Psoas muscle (tissue), 8 donors: ENCODE results near the gene ERMARD. TPM values are rescaled to one million over a fixed set of nuclear protein-coding genes. Genes with fewer than 3 reads are reported as not detected.
A peak's percentile ranks its signal among the peaks of the same experiment; 100 is the strongest.

ENCODE experiments used
- ATAC-seq, 4 donors: fragments of 200-7000 bp; cut with Tn5 transposase; one replicate each; pipeline ENCODE4 v1.9.1; 2020; ENCODE audit warnings: moderate library complexity in 3 of 4, mild to moderate bottlenecking in 2 of 4
- DNase-seq, 2 donors: peaks; one replicate each; pipeline ENCODE4 v3.0.0-alpha.2; 2020
- H3K27ac ChIP-seq: fragments of 200-600 bp; one replicate; pipeline ENCODE4 v1.8.0; 2022
- H3K27me3 ChIP-seq, 3 donors: fragments of 200-600 bp in 1 of 3; one replicate each; pipeline versions ENCODE4 v1.6.1 to v1.8.0; 2013 to 2022; ENCODE audit warnings: low read length in 2 of 3, mild to moderate bottlenecking in 2 of 3, moderate library complexity in 1 of 3; ENCODE audit not compliant: insufficient read depth in 3 of 3
- H3K36me3 ChIP-seq, 2 donors: fragments of 200-600 bp in 1 of 2; one replicate each; pipeline versions ENCODE4 v1.6.1 to v1.8.0; 2013 to 2022; ENCODE audit warnings: low read depth in 1 of 2, mild to moderate bottlenecking in 1 of 2, moderate library complexity in 1 of 2; ENCODE audit not compliant: insufficient read depth in 1 of 2
- H3K4me1 ChIP-seq: fragments of 200-600 bp; one replicate; pipeline ENCODE4 v1.8.0; 2022
- H3K4me3 ChIP-seq: fragments of 200-600 bp; one replicate; pipeline ENCODE4 v1.8.0; 2022; ENCODE audit warnings: mild to moderate bottlenecking
- H3K9me3 ChIP-seq: fragments of 200-600 bp; one replicate; pipeline ENCODE4 v1.8.0; 2022
- CTCF ChIP-seq: fragments of 200-600 bp; IDR thresholded peaks from one replicate; pipeline ENCODE4 v1.8.0; 2022; ENCODE audit warnings: antibody characterized with exemption
- WGBS, 3 donors: extraction: QIAGEN DNeasy Blood & Tissue Kit; methylation state at CpG; one replicate each; pipeline versions ENCODE4 v1.1.6 to v1.1.7; 2013; 5-methylcytosine and 5-hydroxymethylcytosine counted together
- intact Hi-C, 2 donors: fragments of 100-400 bp; cut with DNase I; formaldehyde crosslinking; loops; one replicate each; pipeline versions ENCODE4 v1.11.0 to v1.14.2; 2022
- polyA plus RNA-seq, 3 donors: library from polyadenylated mRNA; stranded (reverse); fragments of 200-250 nt; gene quantifications; one replicate each; pipeline ENCODE4 v1.2.3, GENCODE V29; 2013
- total RNA-seq, 4 donors: library from RNA; stranded (reverse); fragmentation: NEBNext Ultra II Directional in 2 of 4; extraction: Animal tissue kit (Norgen Biotek cat#: 25700) in 2 of 4; gene quantifications; one replicate each; pipeline versions ENCODE4 v1.2.1 to v1.2.4, GENCODE V29; 2021 to 2023
- donor health status: healthy with polysubstance abuse.
- donor health status: DM: no; HTN: no; CAD: no; lungs with moderate emphysema.
- donor health status: Bipolar disorder and iron deficiency.
- donor health status: healthy.
- donor health status: DM: yes; HTN: yes; CAD: no.
- donor health status: DM: no; HTN: no; CAD: no.
- donor health status: DM: no; HTN: no; CAD: no.
- donor health status: DM: yes; HTN: yes; CAD: no.

ERMARD gene
- total and polyA plus RNA-seq, 7 donors: 7.9 to 13.3 (median 11.4) TPM

GRCh38 chr6:169729961-169730360, 21.5 kb upstream of the ERMARD start:
- Histone ChIP-seq H3K4me3 (no peak overlapping the region), H3K9me3 (no peaks in the 10 kb centered on the region), H3K27me3 (no peaks in the 10 kb centered on the region), H3K36me3 (no peaks in the 10 kb centered on the region), H3K27ac (no peak overlapping the region), H3K4me1 (no peaks in the 10 kb centered on the region)
- intact Hi-C loops: loop anchor here in 1 of 2 donors (10.0 kb wide), 1 partner anchor 825 kb away; the partner anchor contains the start of genes PSMB1 and TBP
- ATAC-seq: no peak
- no peak for DNase-seq
- TF ChIP-seq CTCF: no peak

DNA sequence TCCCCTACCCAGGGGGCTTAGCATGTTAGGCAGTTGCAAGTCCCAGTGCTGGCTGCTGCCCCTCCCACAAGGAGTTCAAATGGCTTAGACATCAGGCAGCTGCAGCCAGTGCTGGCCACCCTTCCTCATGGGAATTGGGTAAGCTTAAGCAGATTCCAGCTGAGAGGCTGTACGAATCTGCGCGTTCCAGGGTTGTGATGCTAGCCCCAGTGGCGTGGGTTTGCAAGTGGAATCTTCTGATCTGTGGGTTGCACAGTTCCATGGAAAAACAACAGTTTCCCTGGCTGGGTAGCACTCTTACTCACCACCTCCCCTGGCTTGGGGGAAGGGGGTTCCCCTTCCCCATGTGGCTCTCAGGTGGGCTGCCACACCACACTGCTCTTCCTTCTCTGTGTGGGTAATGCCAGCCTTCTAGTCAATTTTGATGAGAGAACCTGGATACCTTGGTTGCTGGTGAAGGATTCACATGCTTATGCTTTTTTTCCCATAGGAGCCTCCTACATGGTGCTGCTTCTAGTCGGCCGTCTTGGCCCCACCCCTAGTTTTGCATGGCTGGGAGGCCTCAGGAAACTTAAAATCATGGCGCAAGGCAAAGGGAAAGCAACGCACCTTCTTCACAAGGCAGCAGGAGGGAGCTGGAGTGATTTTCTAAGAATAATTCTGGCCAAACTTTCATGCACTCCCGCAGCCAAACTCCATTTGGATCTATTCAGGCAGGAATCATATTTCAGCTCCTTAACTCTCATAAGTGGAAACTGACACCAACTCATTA, 13.0 kb upstream of the ERMARD start:
- no peaks in the 10 kb centered on the region for H3K36me3 ChIP-seq
- peak; percentile 32 to 65 for DNase-seq
- intact Hi-C loops: no loop called here
- H3K4me1 ChIP-seq: peaks cover 18% of the 10 kb centered on the region
- peak overlapping the region; percentile 54 for H3K4me3 ChIP-seq
- ATAC-seq: peak; percentile 65 to 88 (median 74)
- TF ChIP-seq CTCF: no peak
- WGBS, 3 donors: 18 to 33% (median 22%) methylated on average over 9 of the region's 9 CpGs
- H3K27ac ChIP-seq: peak overlapping the region; percentile 68
- no peaks in the 10 kb centered on the region for H3K9me3 ChIP-seq
- no peaks in the 10 kb centered on the region for H3K27me3 ChIP-seq

GRCh38 chr6:169738976-169739529, 12.4 kb upstream of the ERMARD start:
- H3K27ac ChIP-seq: peak overlapping the region; percentile 68
- 46 to 69% (median 50%) methylated on average over 2 of the region's 2 CpGs for WGBS, 3 donors
- peak overlapping the region; percentile 54 for H3K4me3 ChIP-seq
- H3K36me3 ChIP-seq: no peaks in the 10 kb centered on the region
- no peak for DNase-seq
- no peaks in the 10 kb centered on the region for H3K9me3 ChIP-seq
- H3K4me1 ChIP-seq: peaks cover 18% of the 10 kb centered on the region
- intact Hi-C loops: no loop called here
- ATAC-seq: peak in 3 of 4 donors; percentile 36 to 64 (median 60)
- no peak for TF ChIP-seq CTCF
- no peaks in the 10 kb centered on the region for H3K27me3 ChIP-seq

- ATAC-seq: no peak
- Histone ChIP-seq H3K27ac (no peak overlapping the region), H3K27me3 (no peaks in the 10 kb centered on the region), H3K4me1 (peaks cover 18% of the 10 kb centered on the region), H3K36me3 (no peaks in the 10 kb centered on the region), H3K4me3 (no peak overlapping the region), H3K9me3 (no peaks in the 10 kb centered on the region)
- intact Hi-C loops: no loop called here
- no peak for TF ChIP-seq CTCF
- no peak for DNase-seq
These were observed 10.1 kb upstream of the ERMARD start for GRCh38 chr6:169741344-169741743.
